GM12872 (cell line): ENCODE data around the gene LIN9.

Experiments used
- TF ChIP-seq, protein P1 (sequence below): IDR thresholded peaks from 3 replicates; pipeline ENCODE4 v1.5.1; 2011; ENCODE audit warnings: low read depth, mild to moderate bottlenecking, low read length, moderate library complexity; ENCODE audit not compliant: insufficient read depth

The LIN9 gene, protein sequence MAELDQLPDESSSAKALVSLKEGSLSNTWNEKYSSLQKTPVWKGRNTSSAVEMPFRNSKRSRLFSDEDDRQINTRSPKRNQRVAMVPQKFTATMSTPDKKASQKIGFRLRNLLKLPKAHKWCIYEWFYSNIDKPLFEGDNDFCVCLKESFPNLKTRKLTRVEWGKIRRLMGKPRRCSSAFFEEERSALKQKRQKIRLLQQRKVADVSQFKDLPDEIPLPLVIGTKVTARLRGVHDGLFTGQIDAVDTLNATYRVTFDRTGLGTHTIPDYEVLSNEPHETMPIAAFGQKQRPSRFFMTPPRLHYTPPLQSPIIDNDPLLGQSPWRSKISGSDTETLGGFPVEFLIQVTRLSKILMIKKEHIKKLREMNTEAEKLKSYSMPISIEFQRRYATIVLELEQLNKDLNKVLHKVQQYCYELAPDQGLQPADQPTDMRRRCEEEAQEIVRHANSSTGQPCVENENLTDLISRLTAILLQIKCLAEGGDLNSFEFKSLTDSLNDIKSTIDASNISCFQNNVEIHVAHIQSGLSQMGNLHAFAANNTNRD

DNA sequence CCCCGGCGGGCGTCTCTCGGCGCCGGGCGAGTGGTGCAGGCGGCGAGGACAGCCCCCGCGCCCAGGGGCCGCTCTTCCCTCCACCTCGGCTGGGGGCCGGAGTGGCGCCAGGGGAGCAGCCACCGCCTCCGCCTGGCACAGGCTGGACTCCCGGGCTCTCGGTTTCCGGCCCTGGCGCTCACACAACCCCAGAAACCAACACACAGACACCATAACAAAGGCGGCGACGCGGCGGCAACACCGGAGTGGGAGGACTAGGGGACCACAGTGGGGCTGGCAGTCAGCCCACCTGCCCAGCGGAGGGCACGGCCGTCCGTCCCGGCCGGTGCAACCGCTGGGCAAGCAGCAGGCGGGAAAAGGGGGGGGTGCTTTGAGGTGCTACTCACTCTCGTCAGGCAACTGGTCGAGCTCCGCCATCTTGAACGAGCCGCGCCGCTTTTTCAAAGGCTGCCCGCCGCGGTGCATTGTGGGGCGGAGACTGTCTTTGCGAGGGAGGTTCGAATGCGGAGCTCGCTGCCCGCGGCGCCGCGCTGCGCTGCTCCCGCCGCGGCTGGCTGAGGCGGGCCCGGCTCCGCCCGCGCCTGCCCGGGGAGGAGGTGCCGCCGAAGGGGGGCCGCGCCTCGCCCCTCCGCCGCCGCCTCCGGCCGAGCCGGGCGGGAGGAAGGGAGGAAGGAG lies at the start of gene LIN9:
Gene LIN9 (minus strand): TSS at position 442 of the 675 bp plus-strand sequence. CDS start 25 bp downstream, at position 417.
- TF ChIP-seq, protein P1, sequence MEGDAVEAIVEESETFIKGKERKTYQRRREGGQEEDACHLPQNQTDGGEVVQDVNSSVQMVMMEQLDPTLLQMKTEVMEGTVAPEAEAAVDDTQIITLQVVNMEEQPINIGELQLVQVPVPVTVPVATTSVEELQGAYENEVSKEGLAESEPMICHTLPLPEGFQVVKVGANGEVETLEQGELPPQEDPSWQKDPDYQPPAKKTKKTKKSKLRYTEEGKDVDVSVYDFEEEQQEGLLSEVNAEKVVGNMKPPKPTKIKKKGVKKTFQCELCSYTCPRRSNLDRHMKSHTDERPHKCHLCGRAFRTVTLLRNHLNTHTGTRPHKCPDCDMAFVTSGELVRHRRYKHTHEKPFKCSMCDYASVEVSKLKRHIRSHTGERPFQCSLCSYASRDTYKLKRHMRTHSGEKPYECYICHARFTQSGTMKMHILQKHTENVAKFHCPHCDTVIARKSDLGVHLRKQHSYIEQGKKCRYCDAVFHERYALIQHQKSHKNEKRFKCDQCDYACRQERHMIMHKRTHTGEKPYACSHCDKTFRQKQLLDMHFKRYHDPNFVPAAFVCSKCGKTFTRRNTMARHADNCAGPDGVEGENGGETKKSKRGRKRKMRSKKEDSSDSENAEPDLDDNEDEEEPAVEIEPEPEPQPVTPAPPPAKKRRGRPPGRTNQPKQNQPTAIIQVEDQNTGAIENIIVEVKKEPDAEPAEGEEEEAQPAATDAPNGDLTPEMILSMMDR, result 0 out of 3 replicates have a peak, but pooled peaks have one; percentile 2

DNA sequence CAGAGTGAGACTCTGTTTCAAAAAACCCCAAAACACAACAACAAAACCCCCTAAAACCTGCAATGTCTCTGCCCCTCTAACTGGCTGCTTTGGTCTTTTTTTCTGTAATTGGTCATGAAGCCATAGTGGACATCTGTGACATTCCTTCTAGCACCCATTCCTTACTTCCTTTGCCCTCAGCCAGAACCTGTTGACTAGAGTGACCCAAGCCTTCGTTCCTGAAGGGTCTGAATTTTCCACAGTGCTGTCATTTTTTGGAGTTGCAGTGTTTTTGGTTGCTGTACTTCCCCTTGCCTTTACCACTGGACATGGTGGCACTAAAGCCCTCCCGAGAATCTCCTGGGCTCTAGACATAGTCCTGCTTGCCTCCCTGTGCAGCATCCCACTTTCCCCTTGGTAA lies 48.5 kb upstream of the LIN9 start:
- TF ChIP-seq, protein P1, result no peak

DNA sequence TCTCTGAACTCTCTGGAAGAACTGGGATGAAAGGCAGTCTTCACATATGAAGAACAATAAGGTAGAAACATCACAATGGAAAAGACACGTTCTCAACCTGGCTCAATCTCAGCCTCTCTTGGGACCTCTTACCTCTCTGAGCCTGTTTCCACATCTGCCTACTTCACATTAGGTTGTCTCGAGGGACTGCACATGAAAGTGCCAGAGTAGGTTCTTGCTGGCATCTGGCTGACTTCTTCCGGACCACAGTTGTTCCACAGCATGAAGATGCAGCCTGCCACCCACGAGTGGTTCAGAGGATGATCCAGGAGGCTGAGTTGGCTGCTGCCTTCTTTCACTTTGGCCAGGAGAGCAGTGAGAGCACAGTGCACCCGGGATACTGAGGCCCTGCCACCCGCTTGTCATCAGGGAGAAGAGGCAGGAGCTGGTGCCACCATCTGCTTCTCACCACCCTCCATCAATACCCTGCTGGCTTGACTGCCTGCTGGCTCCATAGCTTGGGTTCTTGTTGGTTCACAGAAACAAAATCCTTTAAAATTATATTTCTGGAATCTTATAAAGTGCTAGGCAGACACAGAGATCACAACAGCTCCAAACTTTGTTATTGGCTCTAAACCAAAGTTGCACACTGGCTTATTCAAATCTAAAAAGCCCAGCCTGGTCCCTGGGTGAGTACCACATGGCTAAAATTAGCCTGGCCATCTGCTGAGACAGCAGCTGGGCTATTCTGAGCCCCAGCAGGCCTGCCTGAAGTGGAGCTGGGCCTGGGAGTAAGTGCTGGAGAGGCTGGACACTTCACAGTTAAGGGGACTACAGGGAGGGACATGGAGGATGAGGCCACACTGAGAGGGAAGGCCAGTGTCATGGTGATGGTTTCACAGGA lies 46.9 kb upstream of the LIN9 start:
- TF ChIP-seq, protein P1, result no peak

DNA sequence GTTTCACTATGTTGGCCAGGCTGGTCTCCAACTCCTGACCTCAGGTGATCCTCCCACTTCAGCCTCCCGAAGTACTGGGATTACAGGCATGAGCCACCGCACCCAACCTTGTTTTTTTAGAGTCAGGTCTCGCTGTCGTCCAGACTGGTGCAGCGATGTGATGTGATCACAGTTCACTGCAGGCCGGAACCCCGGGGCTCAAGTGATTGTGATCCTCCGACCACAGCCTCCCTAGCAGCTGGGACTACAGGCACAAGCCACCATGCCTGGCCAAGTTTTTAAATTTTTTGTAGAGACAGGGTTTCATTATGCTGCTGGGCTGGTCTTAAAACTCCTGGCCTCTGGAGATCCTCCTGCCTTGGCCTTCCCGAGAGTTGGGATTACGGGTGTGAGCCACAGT lies 46.1 kb upstream of the LIN9 start:
- TF ChIP-seq, protein P1, result no peak

DNA sequence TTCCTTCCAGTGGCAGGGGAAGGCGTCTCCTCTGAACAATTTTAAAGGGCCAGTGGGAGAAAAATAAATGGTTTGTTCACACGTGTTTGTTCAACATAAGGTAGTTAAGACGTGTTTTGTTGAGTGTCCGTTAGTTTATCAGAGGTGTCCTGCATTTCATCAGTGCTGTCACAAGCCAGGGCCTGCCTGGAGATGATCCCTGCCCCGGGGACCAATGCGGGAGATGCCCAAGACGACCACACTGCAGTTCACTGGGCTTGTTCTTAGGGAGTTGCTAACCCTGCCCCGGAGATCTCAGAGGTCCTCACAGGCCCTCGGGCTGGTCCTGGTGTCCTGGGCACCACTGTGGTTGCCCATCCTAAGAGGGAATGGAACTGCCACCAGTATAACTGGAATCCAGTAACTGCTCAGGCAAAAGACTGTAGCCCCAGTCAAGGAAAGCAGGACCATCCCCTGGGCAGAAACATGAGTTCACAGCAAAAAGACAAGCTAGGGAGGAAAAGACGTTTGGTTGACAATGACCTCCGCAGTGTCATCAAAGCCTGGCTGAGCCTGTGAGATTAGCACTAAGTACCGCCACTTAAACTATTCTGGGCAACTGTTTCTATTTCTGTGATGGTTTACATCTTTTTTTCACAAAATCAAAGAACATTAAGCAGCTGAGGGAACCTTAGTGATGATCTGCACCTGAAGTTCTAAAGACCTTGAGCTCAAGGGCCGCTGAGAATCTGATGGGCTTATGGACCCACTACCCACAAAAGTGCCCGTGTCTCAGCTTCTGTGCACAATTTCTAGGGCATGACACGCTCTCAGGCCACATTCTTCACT lies 44.9 kb upstream of the LIN9 start:
- TF ChIP-seq, protein P1, result no peak

DNA sequence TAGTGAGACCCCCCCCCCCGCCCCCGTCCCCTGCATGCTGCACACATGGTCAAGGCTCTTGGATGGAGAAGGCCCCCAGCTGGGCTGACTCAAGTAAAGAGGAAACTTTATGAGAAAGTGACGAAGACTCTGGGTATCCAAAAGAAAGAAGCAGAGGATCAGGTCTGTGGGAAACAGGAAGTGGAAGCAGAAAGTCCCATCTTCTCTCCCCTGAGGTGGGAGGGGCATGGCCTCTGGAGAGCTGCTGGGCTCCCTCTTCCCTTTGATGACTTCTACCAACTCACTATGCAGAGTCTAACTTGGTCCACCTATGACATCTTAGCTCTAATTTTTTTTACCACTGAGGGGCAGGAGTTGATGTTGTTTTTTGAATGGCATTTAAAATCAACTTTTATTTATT lies 42.7 kb upstream of the LIN9 start:
- TF ChIP-seq, protein P1, result no peak
